ENCODE measurements around the gene SERPINA4.

- TF ChIP-seq CTCF (IDR thresholded peaks at IDR 0.05): no peak
- no peak for TF ChIP-seq POLR2A (IDR thresholded peaks at IDR 0.05)
These were observed 39.0 kb upstream of the SERPINA4 start for GRCh38 chr14:94522115-94522724.
